ACHN (cell line): ENCODE data around the gene SYAP1.
A peak's percentile ranks its signal among the peaks of the same experiment; 100 is the strongest.
"Not testable (repeated sequence)": the region's sequence is repeated elsewhere in the genome, so short reads cannot be mapped to it uniquely, and the experiment has no call there.

Experiments used
- DNase-seq: peaks from one replicate; pipeline ENCODE4 v3.0.0-alpha.2; 2015
- in situ Hi-C: cut with HindIII; loops from 2 replicates; pipeline ENCODE4 v1.10.0; 2017; ENCODE audit warnings: low sequenced_read_pairs, low pct_ligation_motif_present, low pct_unique_long_range_greater_than_20kb

The SYAP1 gene

DNA sequence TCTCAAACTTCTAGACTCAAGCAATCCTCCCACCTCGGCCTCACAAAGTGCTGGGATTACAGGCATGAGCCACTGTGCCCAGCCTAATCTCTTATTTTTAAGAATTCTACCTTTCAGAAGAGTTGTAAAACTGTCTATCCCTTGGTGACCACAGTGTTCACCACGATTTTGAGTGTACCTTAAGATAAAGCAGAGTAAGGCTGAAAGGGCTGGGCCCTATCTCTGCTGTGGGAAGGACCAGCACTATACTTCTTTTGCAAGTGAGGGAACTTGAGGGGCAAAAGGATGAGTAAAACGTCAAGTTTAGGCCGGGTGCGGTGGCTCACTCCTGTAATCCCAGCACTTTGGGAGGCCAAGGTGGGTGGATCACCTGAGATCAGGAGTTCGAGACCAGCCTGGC lies 3.0 kb upstream of the SYAP1 start:
- DNase-seq, in situ Hi-C loops: not testable (repeated sequence)

- in situ Hi-C loops: no loop called here
- no peak for DNase-seq
Measured at GRCh38 chrX:16718824-16719333, 533 bp upstream of the SYAP1 start.

- no peak for DNase-seq
- in situ Hi-C loops: no loop called here
Measured at GRCh38 chrX:16722481-16722880, 3.1 kb downstream of the SYAP1 start.

- in situ Hi-C loops: no loop called here
- no peak for DNase-seq
Measured at GRCh38 chrX:16725072-16725471, 5.7 kb downstream of the SYAP1 start.

- in situ Hi-C loops, DNase-seq: not testable (repeated sequence)
Measured at GRCh38 chrX:16726347-16726988, 7.1 kb downstream of the SYAP1 start.

DNA sequence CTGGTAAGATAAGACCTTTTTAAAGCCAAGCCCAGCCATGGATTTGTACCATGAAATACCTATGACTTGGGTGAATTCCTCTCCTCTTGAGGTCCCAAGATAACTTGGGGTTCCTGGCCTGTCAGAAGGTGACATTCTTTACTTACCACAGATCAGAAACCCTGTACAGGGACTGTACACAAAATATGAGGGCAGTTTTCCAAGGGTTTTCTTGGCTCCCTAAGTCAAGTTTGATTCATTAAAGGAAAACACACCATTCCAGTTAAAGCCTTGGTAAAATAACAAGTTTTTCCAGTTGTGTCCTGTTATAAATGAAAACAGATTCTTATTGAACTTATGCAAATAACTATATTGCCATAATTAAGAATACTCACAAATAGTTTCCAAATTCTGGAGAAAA lies 8.2 kb downstream of the SYAP1 start:
- no peak for DNase-seq
- in situ Hi-C loops: no loop called here

- in situ Hi-C loops: no loop called here
- no peak for DNase-seq
Measured at GRCh38 chrX:16730450-16730849, 11.0 kb downstream of the SYAP1 start.

GRCh38 chrX:16733013-16733412 lies 13.6 kb downstream of the SYAP1 start:
- in situ Hi-C loops: no loop called here
- DNase-seq: no peak

GRCh38 chrX:16737024-16737423 lies 17.6 kb downstream of the SYAP1 start:
- in situ Hi-C loops: no loop called here
- no peak for DNase-seq

DNA sequence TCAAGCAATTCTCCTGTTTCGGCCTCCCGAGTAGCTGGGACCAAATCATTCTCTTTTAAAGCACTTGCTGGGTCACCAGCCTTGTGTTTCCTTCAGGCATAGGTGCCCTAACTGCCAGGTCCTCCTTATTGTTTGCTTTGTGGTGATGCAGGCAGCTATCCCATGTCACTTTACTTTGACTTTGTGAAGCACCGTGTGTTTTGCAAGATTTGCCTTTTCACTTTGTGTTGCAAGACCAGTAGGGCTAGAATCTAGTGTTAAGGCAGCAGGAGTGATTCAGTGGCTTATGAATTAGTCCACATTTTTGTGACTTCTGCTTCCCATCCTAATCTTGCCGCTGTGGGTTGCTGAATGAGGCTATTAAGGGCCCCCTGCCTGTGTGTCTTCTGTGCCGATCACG lies 20.2 kb downstream of the SYAP1 start:
- no peak for DNase-seq
- in situ Hi-C loops: no loop called here

GRCh38 chrX:16743604-16744325 lies 24.4 kb downstream of the SYAP1 start:
- DNase-seq: peak; percentile 76
- in situ Hi-C loops: no loop called here

DNA sequence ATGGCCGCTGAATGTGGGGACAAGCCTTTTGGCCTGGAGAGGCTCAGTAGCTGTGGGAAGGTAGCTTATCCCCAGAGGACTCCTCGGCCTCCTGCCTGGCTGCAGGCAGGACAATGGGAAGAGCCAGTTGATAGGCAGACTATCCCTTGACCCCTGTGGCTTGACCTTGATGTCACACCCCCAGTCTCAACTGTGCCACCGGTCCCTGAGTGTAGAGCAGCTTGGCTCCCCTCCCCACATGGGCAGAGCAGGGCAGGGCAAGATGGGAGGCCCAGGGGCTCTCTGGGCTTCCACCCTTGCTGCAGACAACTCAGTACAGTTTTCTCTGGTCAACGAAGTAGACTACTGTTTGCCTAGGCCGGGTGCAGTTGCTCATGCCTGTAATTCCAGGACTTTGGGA lies 25.7 kb downstream of the SYAP1 start:
- in situ Hi-C loops: no loop called here
- DNase-seq: no peak

GRCh38 chrX:16745659-16746058 lies 26.2 kb downstream of the SYAP1 start:
- in situ Hi-C loops: no loop called here
- no peak for DNase-seq

GRCh38 chrX:16748425-16748824 lies 29.0 kb downstream of the SYAP1 start:
- in situ Hi-C loops: no loop called here
- DNase-seq: no peak

GRCh38 chrX:16750136-16750535 lies 30.7 kb downstream of the SYAP1 start:
- no peak for DNase-seq
- in situ Hi-C loops: no loop called here

DNA sequence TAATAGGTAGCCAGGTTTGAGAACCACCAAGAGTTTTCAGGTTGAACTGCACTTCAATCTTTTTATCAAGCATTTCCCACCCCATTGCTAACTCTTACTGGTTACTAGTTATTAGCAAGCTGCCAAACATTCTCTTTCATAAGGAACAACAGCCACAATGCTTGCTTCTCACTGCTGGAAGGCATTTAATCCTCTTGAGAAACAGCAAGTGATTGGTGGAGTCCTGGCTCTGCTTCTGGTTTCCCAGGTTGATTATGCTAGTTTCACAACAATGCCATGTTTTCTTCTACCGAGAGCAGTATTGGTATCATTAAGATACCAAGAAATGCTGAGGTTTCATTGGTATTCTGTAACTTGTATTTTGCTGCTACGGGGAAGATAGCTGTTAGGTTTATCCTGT lies 34.6 kb downstream of the SYAP1 start:
- no peak for DNase-seq

DNA sequence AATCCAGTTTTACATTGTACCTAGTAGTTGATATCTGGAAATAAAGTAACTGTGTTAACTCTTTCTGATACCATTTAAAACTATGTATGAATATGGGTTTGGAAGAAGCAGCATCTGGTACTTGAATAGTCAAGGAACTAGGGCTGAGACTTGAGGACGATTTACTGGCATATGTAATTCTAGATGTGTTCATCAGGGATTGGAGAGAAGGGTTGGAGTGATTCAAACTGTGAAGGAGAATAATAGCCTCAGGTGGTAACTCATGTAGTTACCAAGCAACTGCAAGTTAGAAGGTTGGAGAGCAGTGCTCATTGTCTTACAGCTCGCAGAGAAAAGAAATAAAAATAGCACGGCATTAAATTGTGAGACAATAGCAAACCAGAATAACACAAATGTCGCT lies 37.3 kb downstream of the SYAP1 start:
- DNase-seq: no peak
- in situ Hi-C loops: no loop called here

More for the DNA sequence above, 34.6 kb downstream of the SYAP1 start:
- in situ Hi-C loops: no loop called here

DNA sequence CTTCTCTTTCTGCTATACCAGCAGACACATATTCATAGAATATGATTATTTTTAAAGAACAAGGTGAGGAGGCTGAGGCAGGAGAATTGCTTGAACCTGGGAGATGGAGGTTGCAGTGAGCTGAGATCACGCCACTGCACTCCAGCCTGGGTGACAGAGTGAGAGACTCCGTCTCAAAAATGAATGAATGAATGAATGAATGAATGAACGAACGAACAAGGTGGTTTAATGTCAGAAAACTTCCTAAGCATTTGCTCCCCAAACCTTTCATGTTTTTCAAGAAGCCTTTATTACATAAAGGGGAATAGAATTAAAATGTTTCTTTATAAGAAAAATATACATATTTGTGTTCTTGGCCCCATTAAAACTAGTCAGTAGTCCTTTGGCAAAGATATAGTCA lies 42.1 kb downstream of the SYAP1 start:
- DNase-seq, in situ Hi-C loops: not testable (repeated sequence)

- no peak for DNase-seq
- in situ Hi-C loops: no loop called here
Measured at GRCh38 chrX:16762579-16762978, 43.2 kb downstream of the SYAP1 start.

DNA sequence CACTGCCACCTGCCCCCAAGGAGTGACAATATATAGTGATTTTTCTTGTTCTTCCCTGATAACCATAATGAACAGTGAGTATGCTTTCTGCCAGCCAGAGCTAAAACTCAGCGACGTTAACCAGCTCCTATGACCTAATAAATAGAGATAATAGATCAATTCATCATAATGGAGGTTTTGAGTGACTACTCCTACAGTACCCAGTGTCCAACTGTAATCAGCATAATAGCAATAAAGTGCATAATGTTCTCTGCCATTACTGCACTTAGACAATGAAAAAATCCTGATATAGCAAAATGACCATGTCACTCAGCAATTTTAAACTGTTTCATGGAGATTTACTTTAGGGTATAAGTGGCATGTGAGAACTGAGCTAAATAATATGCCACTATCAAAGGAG lies 46.2 kb downstream of the SYAP1 start:
- in situ Hi-C loops: no loop called here
- no peak for DNase-seq
